GM12865 (cell line): ENCODE results near the gene ARID4A.
A peak's percentile ranks its signal among the peaks of the same experiment; 100 is the strongest.

Source experiments
- DNase-seq: peaks from one replicate; pipeline ENCODE4 v3.0.0; 2010; ENCODE audit warnings: low read depth
- H3K4me3 ChIP-seq: 2 replicates; pipeline ENCODE4 v1.5.1; 2011; ENCODE audit warnings: mild to moderate bottlenecking, low read depth, low read length, control low read depth
- CTCF ChIP-seq: IDR thresholded peaks from 2 replicates; pipeline ENCODE4 v1.5.1; 2011; ENCODE audit warnings: low read length, control low read depth, low read depth, inconsistent platforms; ENCODE audit not compliant: insufficient read depth; ENCODE audit errors: missing control alignments

ARID4A gene

GRCh38 chr14:58362798-58363412 is 64.5 kb downstream of the ARID4A start:
- peak; percentile 34 for DNase-seq
- H3K4me3 ChIP-seq: no peak overlapping the region
- peak; percentile 13 for TF ChIP-seq CTCF

- DNase-seq: no peak
- TF ChIP-seq CTCF: no peak
- no peak overlapping the region for H3K4me3 ChIP-seq
These were observed 66.0 kb downstream of the ARID4A start for GRCh38 chr14:58364316-58364715.

GRCh38 chr14:58367296-58367695 is 68.9 kb downstream of the ARID4A start:
- no peak overlapping the region for H3K4me3 ChIP-seq
- no peak for TF ChIP-seq CTCF
- DNase-seq: no peak

GRCh38 chr14:58368956-58369355 is 70.6 kb downstream of the ARID4A start:
- no peak for TF ChIP-seq CTCF
- DNase-seq: no peak

GRCh38 chr14:58376791-58377190 is 78.4 kb downstream of the ARID4A start:
- no peak overlapping the region for H3K4me3 ChIP-seq
- TF ChIP-seq CTCF: no peak
- no peak for DNase-seq

More at GRCh38 chr14:58368956-58369355, 70.6 kb downstream of the ARID4A start:
- no peak overlapping the region for H3K4me3 ChIP-seq

- no peak for DNase-seq
- H3K4me3 ChIP-seq: no peak overlapping the region
- TF ChIP-seq CTCF: no peak
These were observed 92.5 kb downstream of the ARID4A start for GRCh38 chr14:58390830-58391229.

GRCh38 chr14:58395562-58395811 is 97.1 kb downstream of the ARID4A start:
- no peak for TF ChIP-seq CTCF
- peak overlapping the region; percentile 33 for H3K4me3 ChIP-seq
- no peak for DNase-seq
